Right renal cortex interstitium (tissue), 3 donors: Measurements from ENCODE around the gene ZPBP. TPM values are rescaled to one million over a fixed set of nuclear protein-coding genes. Genes with fewer than 3 reads are reported as not detected.
"Not testable (repeated sequence)": the region's sequence is repeated elsewhere in the genome, so short reads cannot be mapped to it uniquely, and the experiment has no call there.

Experiments used
- DNase-seq, 3 donors: peaks; one replicate each; pipeline ENCODE4 v3.0.0-alpha.2; 2013; ENCODE audit warnings: low read depth in 3 of 3, low spot score in 2 of 3
- polyA plus RNA-seq, 3 donors: library from polyadenylated mRNA; unstranded; fragments of 120-200 nt; gene quantifications; one replicate each; pipeline ENCODE4 v1.2.1, GENCODE V29; 2013; ENCODE audit not compliant: insufficient read length in 3 of 3

ZPBP gene
- polyA plus RNA-seq, 3 donors: 0.43 to 0.56 (median 0.44) TPM

- no peak for DNase-seq
Measured at GRCh38 chr7:50047716-50048115, 45.3 kb downstream of the ZPBP start.

GRCh38 chr7:50041165-50041564 lies 51.9 kb downstream of the ZPBP start:
- not testable (repeated sequence) for DNase-seq

GRCh38 chr7:50037086-50037485 lies 56.0 kb downstream of the ZPBP start:
- no peak for DNase-seq

- no peak for DNase-seq
Measured at GRCh38 chr7:50022991-50023390, 70.1 kb downstream of the ZPBP start.

- no peak for DNase-seq
Measured at GRCh38 chr7:50022451-50022850, 70.6 kb downstream of the ZPBP start.

GRCh38 chr7:49995681-49996080 lies 97.4 kb downstream of the ZPBP start:
- DNase-seq: no peak

- no peak for DNase-seq
Measured at GRCh38 chr7:49986191-49986590, 106.9 kb downstream of the ZPBP start.

GRCh38 chr7:49980465-49980864 lies 112.6 kb downstream of the ZPBP start:
- DNase-seq: peak in 1 of 3 donors; percentile 7

GRCh38 chr7:49976238-49976637 lies 116.8 kb downstream of the ZPBP start:
- no peak for DNase-seq

GRCh38 chr7:49974035-49974434 lies 119.0 kb downstream of the ZPBP start:
- DNase-seq: no peak

GRCh38 chr7:49937608-49938007 lies 155.4 kb downstream of the ZPBP start:
- DNase-seq: no peak

GRCh38 chr7:49931627-49932026 lies 161.4 kb downstream of the ZPBP start:
- DNase-seq: no peak

GRCh38 chr7:49928787-49929186 lies 164.3 kb downstream of the ZPBP start:
- no peak for DNase-seq

GRCh38 chr7:49927631-49928030 lies 165.4 kb downstream of the ZPBP start:
- no peak for DNase-seq

GRCh38 chr7:49926720-49927119 lies 166.3 kb downstream of the ZPBP start:
- DNase-seq: no peak

- DNase-seq: no peak
Measured at GRCh38 chr7:49911909-49912308, 181.1 kb downstream of the ZPBP start.

- no peak for DNase-seq
Measured at GRCh38 chr7:49894543-49894942, 198.5 kb downstream of the ZPBP start.

- no peak for DNase-seq
Measured at GRCh38 chr7:49893131-49893530, 199.9 kb downstream of the ZPBP start.

- DNase-seq: no peak
Measured at GRCh38 chr7:49892481-49892880, 200.6 kb downstream of the ZPBP start.
